GM20431 (cell line): ENCODE results near the gene IZUMO3.
"Not testable (repeated sequence)": the region's sequence is repeated elsewhere in the genome, so short reads cannot be mapped to it uniquely, and the experiment has no call there.

Experiments
- in situ Hi-C: fragments of 300-500 bp; cut with MseI, MboI; formaldehyde crosslinking; loops from one replicate; pipeline ENCODE4 v1.15.0; 2020; ENCODE audit warnings: low sequenced_read_pairs; ENCODE audit not compliant: unreplicated experiment

The IZUMO3 gene

GRCh38 chr9:24545847-24546522 lies at the start of gene IZUMO3:
IZUMO3 (minus strand) TSS chr9:24545897; CDS start chr9:24545649, 248 bp downstream.
- in situ Hi-C loops = no loop called here

GRCh38 chr9:24594234-24594850 lies 48.6 kb upstream of the IZUMO3 start:
- in situ Hi-C loops = no loop called here

GRCh38 chr9:24590432-24590831 lies 44.7 kb upstream of the IZUMO3 start:
- in situ Hi-C loops = no loop called here

- in situ Hi-C loops = no loop called here
Observed at GRCh38 chr9:24587883-24588282, 42.2 kb upstream of the IZUMO3 start.

- in situ Hi-C loops = no loop called here
Observed at GRCh38 chr9:24582146-24583126, 36.7 kb upstream of the IZUMO3 start.

- in situ Hi-C loops = not testable (repeated sequence)
Observed at GRCh38 chr9:24580005-24580404, 34.3 kb upstream of the IZUMO3 start.

- in situ Hi-C loops = no loop called here
Observed at GRCh38 chr9:24572406-24572805, 26.7 kb upstream of the IZUMO3 start.

GRCh38 chr9:24561957-24562356 lies 16.3 kb upstream of the IZUMO3 start:
- in situ Hi-C loops = no loop called here

GRCh38 chr9:24553183-24553552 lies 7.5 kb upstream of the IZUMO3 start:
- in situ Hi-C loops = no loop called here

GRCh38 chr9:24552526-24553182 lies 7.0 kb upstream of the IZUMO3 start:
- in situ Hi-C loops = no loop called here

- in situ Hi-C loops = no loop called here
Observed at GRCh38 chr9:24545285-24545684, 412 bp downstream of the IZUMO3 start.

GRCh38 chr9:24518545-24518944 lies 27.2 kb downstream of the IZUMO3 start:
- in situ Hi-C loops = no loop called here

GRCh38 chr9:24516463-24516862 lies 29.2 kb downstream of the IZUMO3 start:
- in situ Hi-C loops = no loop called here

- in situ Hi-C loops = no loop called here
Observed at GRCh38 chr9:24509850-24510249, 35.8 kb downstream of the IZUMO3 start.

- in situ Hi-C loops = no loop called here
Observed at GRCh38 chr9:24504521-24504920, 41.2 kb downstream of the IZUMO3 start.

GRCh38 chr9:24502206-24502937 lies 43.3 kb downstream of the IZUMO3 start:
- in situ Hi-C loops = no loop called here

- in situ Hi-C loops = no loop called here
Observed at GRCh38 chr9:24500761-24501160, 44.9 kb downstream of the IZUMO3 start.

GRCh38 chr9:24498632-24499031 lies 47.1 kb downstream of the IZUMO3 start:
- in situ Hi-C loops = no loop called here

- in situ Hi-C loops = no loop called here
Observed at GRCh38 chr9:24497671-24498070, 48.0 kb downstream of the IZUMO3 start.
